ENCODE results near the gene BBS9. TPM values are rescaled to one million over a fixed set of nuclear protein-coding genes. Genes with fewer than 3 reads are reported as not detected.

BBS9 gene
- total RNA-seq, 4 donors from 2014 or later, result 17.8 to 27.5 (median 24.7) TPM

DNA sequence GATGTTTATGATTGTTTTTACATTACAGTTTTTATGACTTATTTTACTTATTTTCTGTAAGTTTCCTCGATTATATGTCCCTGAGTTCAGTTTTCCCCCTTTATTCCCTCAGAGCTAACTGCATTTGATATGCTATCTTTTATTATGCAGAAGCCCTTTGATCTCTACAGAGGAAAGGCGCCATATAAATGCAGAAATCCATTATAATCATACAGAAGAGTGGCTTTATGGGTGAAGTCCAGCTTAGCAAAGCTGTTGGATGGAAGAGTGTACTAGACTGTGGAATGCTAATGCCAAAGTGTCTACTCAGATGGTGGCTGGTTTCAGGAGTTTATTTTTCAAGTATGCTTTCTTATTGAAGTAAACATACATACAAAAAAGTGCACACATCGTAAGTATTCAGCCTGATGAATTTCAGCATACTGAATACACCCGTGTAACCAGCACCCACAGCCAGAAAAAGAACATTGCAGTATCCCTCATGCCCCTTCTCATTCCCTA lies 517.6 kb downstream of the BBS9 start:
- TF ChIP-seq CTCF (IDR thresholded peaks at IDR 0.05; ENCODE audit: low read depth), result no peak

GRCh38 chr7:33649476-33650441 lies 520.4 kb downstream of the BBS9 start:
- no peak for TF ChIP-seq CTCF (IDR thresholded peaks at IDR 0.05; ENCODE audit: low read depth)

DNA sequence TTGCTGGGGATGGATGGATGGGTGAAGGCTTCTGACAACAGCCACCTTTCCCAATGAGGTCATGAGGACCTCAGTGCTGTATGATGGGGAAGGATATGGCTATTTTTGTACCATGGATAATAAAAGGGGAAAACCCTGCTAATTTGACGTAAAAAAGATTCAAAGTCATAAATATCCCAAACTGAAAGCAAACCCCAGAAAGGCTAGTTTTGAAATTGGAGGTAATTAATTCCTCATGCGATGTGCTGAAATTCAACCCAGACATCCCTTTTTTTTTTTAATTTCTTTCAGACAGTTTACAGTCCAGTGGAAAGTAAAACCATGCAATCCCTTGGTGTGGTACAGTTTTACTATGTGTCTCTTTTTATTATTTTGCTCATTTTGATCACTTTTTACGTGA lies 521.5 kb downstream of the BBS9 start:
- TF ChIP-seq CTCF (IDR thresholded peaks at IDR 0.05; ENCODE audit: low read depth), result no peak

- TF ChIP-seq CTCF (IDR thresholded peaks at IDR 0.05; ENCODE audit: low read depth), result no peak
Observed at GRCh38 chr7:33651998-33652515, 522.7 kb downstream of the BBS9 start.

GRCh38 chr7:33654676-33655075 lies 525.3 kb downstream of the BBS9 start:
- TF ChIP-seq CTCF (IDR thresholded peaks at IDR 0.05; ENCODE audit: low read depth), result no peak

Small RNAs within 50 kb of the gene (small RNA-seq; reads per million reads assigned to genes)
- not detected for gene AC007312.1
- gene AC074338.1, result not detected
- not detected for gene RNA5SP229

Other genes with a start within 250 kb of the BBS9 start
- 10 to 100 TPM; 38.0 to 64.3 (median 40.9) TPM for gene KBTBD2, start 237.8 kb upstream of the BBS9 start, total RNA-seq
- gene FKBP9, start 172.1 kb upstream of the BBS9 start, total RNA-seq, result 100 to 1,000 TPM; 110 to 274 (median 180) TPM
- 10 to 100 TPM; 24.9 to 32.0 (median 27.1) TPM for gene NT5C3A, start 66.8 kb upstream of the BBS9 start, total RNA-seq
- gene RP9, start 20.2 kb upstream of the BBS9 start, total RNA-seq, result 10 to 100 TPM in 3 of 4 donors, 1 to 10 TPM in 1; 8.7 to 20.2 (median 12.8) TPM

All from subcutaneous adipose tissue (tissue), 4 donors.